GM23338 (cell line): ENCODE data around the gene OTUD3. TPM values are rescaled to one million over a fixed set of nuclear protein-coding genes. Genes with fewer than 3 reads are reported as not detected.

ENCODE experiments used
- ATAC-seq: fragments of 200-7000 bp; cut with Tn5 transposase; 3 replicates; pipeline ENCODE4 v1.9.1; 2020
- DNase-seq: peaks from one replicate; pipeline ENCODE4 v3.0.0-alpha.2; 2015; ENCODE audit warnings: low spot score
- H2AFZ ChIP-seq: fragments of 200-600 bp; sonication (generic); 2 replicates; pipeline ENCODE4 v1.8.0; 2016; ENCODE audit warnings: antibody characterized with exemption, mild to moderate bottlenecking, moderate library complexity
- H3F3A ChIP-seq: fragments of 200-600 bp; sonication (generic); replicated peaks from 2 replicates; pipeline ENCODE4 v1.8.0; 2017; ENCODE audit warnings: antibody characterized with exemption, mixed run types, low read depth
- H3K27ac ChIP-seq: fragments of 200-600 bp; sonication (generic); 2 replicates; pipeline ENCODE4 v1.6.1; 2016; ENCODE audit warnings: low read depth
- H3K27me3 ChIP-seq: fragments of 200-600 bp; sonication (generic); 2 replicates; pipeline ENCODE4 v1.8.0; 2016; ENCODE audit warnings: mild to moderate bottlenecking, mixed run types, moderate library complexity; ENCODE audit not compliant: insufficient read depth
- H3K36me3 ChIP-seq: fragments of 200-600 bp; sonication (generic); 2 replicates; pipeline ENCODE4 v1.8.0; 2016; ENCODE audit warnings: mild to moderate bottlenecking; ENCODE audit not compliant: insufficient read depth
- H3K4me1 ChIP-seq: fragments of 200-600 bp; sonication (generic); 2 replicates; pipeline ENCODE4 v1.8.0; 2016; ENCODE audit warnings: mild to moderate bottlenecking, moderate library complexity; ENCODE audit not compliant: insufficient read depth
- H3K4me2 ChIP-seq: fragments of 200-600 bp; sonication (generic); 2 replicates; pipeline ENCODE4 v1.7.1; 2017; ENCODE audit warnings: mixed run types
- H3K4me3 ChIP-seq: fragments of 200-600 bp; sonication (generic); 2 replicates; pipeline ENCODE4 v1.6.1; 2016; ENCODE audit warnings: mixed run types
- H3K79me2 ChIP-seq: fragments of 200-600 bp; sonication (generic); replicated peaks from 2 replicates; pipeline ENCODE4 v1.8.0; 2017; ENCODE audit warnings: mild to moderate bottlenecking; ENCODE audit not compliant: insufficient read depth
- H3K9me2 ChIP-seq: fragments of 200-600 bp; sonication (generic); 2 replicates; pipeline ENCODE4 v1.8.0; 2017; ENCODE audit not compliant: insufficient read depth
- H4K20me1 ChIP-seq: fragments of 200-600 bp; sonication (generic); replicated peaks from 2 replicates; pipeline ENCODE4 v1.8.0; 2017; ENCODE audit warnings: mild to moderate bottlenecking; ENCODE audit not compliant: insufficient read depth
- H3K27ac Mint-ChIP-seq: 2 replicates; pipeline ENCODE4 v1.8.0; 2020; ENCODE audit warnings: inconsistent platforms, mild to moderate bottlenecking, moderate library complexity, mixed read lengths
- H3K27me3 Mint-ChIP-seq: 3 replicates; pipeline ENCODE4 v1.8.0; 2022; ENCODE audit warnings: low read depth, mild to moderate bottlenecking, moderate library complexity, mixed read lengths, inconsistent platforms; ENCODE audit not compliant: insufficient read depth, poor library complexity
- H3K36me3 Mint-ChIP-seq: 3 replicates; pipeline ENCODE4 v1.8.0; 2021; ENCODE audit warnings: low read depth, mild to moderate bottlenecking, inconsistent platforms, moderate library complexity, mixed read lengths
- H3K4me1 Mint-ChIP-seq: 3 replicates; pipeline ENCODE4 v1.8.0; 2020; ENCODE audit warnings: mild to moderate bottlenecking, inconsistent platforms, mixed read lengths
- H3K4me3 Mint-ChIP-seq: 3 replicates; pipeline ENCODE4 v1.8.0; 2021; ENCODE audit warnings: moderate library complexity, mild to moderate bottlenecking, inconsistent platforms, mixed read lengths
- H3K9me3 Mint-ChIP-seq: 3 replicates; pipeline ENCODE4 v1.8.0; 2020; ENCODE audit warnings: moderate library complexity, mild to moderate bottlenecking, inconsistent platforms, mixed read lengths
- CREB1 ChIP-seq: fragments of 250-450 bp; sonication (Bioruptor Pico); IDR thresholded peaks from 2 replicates; pipeline ENCODE4 v1.5.0; 2020; ENCODE audit warnings: low read depth, mild to moderate bottlenecking, moderate library complexity
- CTCF ChIP-seq, 2 experiments: fragments of 200-600 bp in 1 of 2; sonication (generic) in 1 of 2; conservative IDR thresholded peaks; 2 replicates each; pipeline versions ENCODE4 v1.5.1 to v1.6.1; 2016 to 2017; ENCODE audit warnings: antibody characterized with exemption in 2 of 2, low read depth in 2 of 2, mild to moderate bottlenecking in 2 of 2, moderate library complexity in 1 of 2
- ETS1 ChIP-seq: IDR thresholded peaks from 2 replicates; pipeline ENCODE4 v1.6.1; 2016; ENCODE audit warnings: antibody characterized with exemption
- EZH2 ChIP-seq: fragments of 200-600 bp; sonication (generic); IDR thresholded peaks from one replicate; pipeline ENCODE4 v1.8.0; 2017; ENCODE audit warnings: antibody characterized with exemption, mild to moderate bottlenecking, low read depth; ENCODE audit not compliant: unreplicated experiment
- EZH2phosphoT487 ChIP-seq: fragments of 200-600 bp; sonication (generic); IDR thresholded peaks from one replicate; pipeline ENCODE4 v1.8.1; 2018; ENCODE audit warnings: antibody characterized with exemption; ENCODE audit not compliant: unreplicated experiment
- JUNB ChIP-seq: IDR thresholded peaks from one replicate; pipeline ENCODE4 v1.6.1; 2016; ENCODE audit warnings: antibody characterized with exemption; ENCODE audit not compliant: unreplicated experiment
- NANOG ChIP-seq: IDR thresholded peaks from 2 replicates; pipeline ENCODE4 v1.6.1; 2016; ENCODE audit warnings: antibody characterized with exemption, borderline replicate concordance
- POLR2AphosphoS5 ChIP-seq: IDR thresholded peaks from 2 replicates; pipeline ENCODE4 v1.6.1; 2016; ENCODE audit warnings: antibody characterized with exemption, low read depth
- REST ChIP-seq: IDR thresholded peaks from one replicate; pipeline ENCODE4 v1.6.1; 2018; ENCODE audit warnings: antibody characterized with exemption; ENCODE audit not compliant: unreplicated experiment
- STAT1 ChIP-seq: IDR thresholded peaks from one replicate; pipeline ENCODE4 v1.6.1; 2016; ENCODE audit warnings: antibody characterized with exemption; ENCODE audit not compliant: unreplicated experiment
- ZNF114 ChIP-seq: fragments of 250-450 bp; sonication (Bioruptor Pico); IDR thresholded peaks from 2 replicates; pipeline ENCODE4 v1.5.0; 2020; ENCODE audit warnings: mild to moderate bottlenecking, moderate library complexity
- ZNF331 ChIP-seq: fragments of 250-450 bp; sonication (Bioruptor Pico); IDR thresholded peaks from 2 replicates; pipeline ENCODE4 v1.5.0; 2020; ENCODE audit warnings: low read depth, mild to moderate bottlenecking, moderate library complexity
- ZNF462 ChIP-seq: fragments of 250-450 bp; sonication (Bioruptor Pico); IDR thresholded peaks from 2 replicates; pipeline ENCODE4 v1.5.0; 2020; ENCODE audit warnings: mild to moderate bottlenecking, moderate library complexity
- polyA plus RNA-seq: library from polyadenylated mRNA; unstranded; fragments of >200 nt; fragmentation: Nextera tagmentation; extraction: Ambion mirVana; gene quantifications from 2 replicates; pipeline ENCODE4 v1.2.1, GENCODE V29; 2016
- total RNA-seq: library from RNA; depleted of rRNA; stranded (reverse); fragments of >200 nt; shearing (Covaris generic); gene quantifications from 2 replicates; pipeline ENCODE4 v1.2.3, GENCODE V29; 2014

The OTUD3 gene
- total and polyA plus RNA-seq, 2 experiments from 2014 or later: 3.0 to 12.9 TPM

GRCh38 chr1:19866758-19867157 is 15.4 kb upstream of the OTUD3 start:
- H3K4me3 Mint-ChIP-seq: no peak overlapping the region
- Histone ChIP-seq H3K9me2 (no peaks in the 10 kb centered on the region), H3K27ac (no peak overlapping the region), H3K36me3 (no peaks in the 10 kb centered on the region), H4K20me1 (no peaks in the 10 kb centered on the region), H2AFZ (peak overlapping the region; percentile 48; the same call in 1 of the 2 replicates), H3K27me3 (no peaks in the 10 kb centered on the region), H3K4me3 (no peak overlapping the region), H3K4me2 (no peak overlapping the region), H3K79me2 (no peaks in the 10 kb centered on the region), H3K4me1 (no peaks in the 10 kb centered on the region), H3F3A (no peaks in the 10 kb centered on the region)
- no peak overlapping the region for H3K27ac Mint-ChIP-seq
- no peak for DNase-seq
- TF ChIP-seq NANOG: no peak
- no peak for TF ChIP-seq ZNF331 (CRISPR knock-in tag)
- TF ChIP-seq ETS1: no peak
- TF ChIP-seq REST: no peak
- TF ChIP-seq CREB1 (CRISPR knock-in tag): no peak
- TF ChIP-seq POLR2AphosphoS5: no peak
- no peak for TF ChIP-seq CTCF (conservative IDR thresholded peaks at IDR 0.05; ENCODE audit: low read depth in 2 of 2)
- no peak for TF ChIP-seq EZH2phosphoT487
- no peak for TF ChIP-seq STAT1
- TF ChIP-seq EZH2: no peak
- no peak for TF ChIP-seq ZNF114 (CRISPR knock-in tag)
- TF ChIP-seq ZNF462 (CRISPR knock-in tag): no peak
- TF ChIP-seq JUNB: no peak
- H3K4me1 Mint-ChIP-seq: no peaks in the 10 kb centered on the region
- H3K27me3 Mint-ChIP-seq: peaks cover 3% of the 10 kb centered on the region
- H3K36me3 Mint-ChIP-seq: peaks cover 5% of the 10 kb centered on the region; the same call in 1 of the 3 replicates
- no peak for ATAC-seq
- peaks cover 13% of the 10 kb centered on the region; the same call in 2 of the 3 replicates for H3K9me3 Mint-ChIP-seq
